Measurements from ENCODE around the gene NHSL2. TPM values are rescaled to one million over a fixed set of nuclear protein-coding genes. Genes with fewer than 3 reads are reported as not detected.

Gene NHSL2
- total RNA-seq, 2 experiments from 2014 or later, result 0.58 to 0.88 TPM

- no peak for TF ChIP-seq CTCF (IDR thresholded peaks at IDR 0.05)
- Mint-ChIP-seq H3K36me3 (ENCODE audit: low read depth) (no peaks in the 10 kb centered on the region), H3K4me1 (ENCODE audit: low read depth) (no peaks in the 10 kb centered on the region), H3K27me3 (peaks cover 1% of the 10 kb centered on the region), H3K9me3 (no peaks in the 10 kb centered on the region), H3K4me3 (no peak overlapping the region), H3K27ac (no peak overlapping the region)
- POLR2A ChIA-PET, result no interaction called here
- intact Hi-C loops (cut with micrococcal nuclease), result no loop called here
- CTCF ChIA-PET, result no interaction called here
- ATAC-seq (no peak), DNase-seq (no peak)
These were observed 31.1 kb downstream of the NHSL2 start for GRCh38 chrX:71941776-71942175.

- no peaks in the 10 kb centered on the region for H3K4me1 Mint-ChIP-seq (ENCODE audit: low read depth)
- no peaks in the 10 kb centered on the region for H3K9me3 Mint-ChIP-seq
- CTCF ChIA-PET, result no interaction called here
- H3K36me3 Mint-ChIP-seq (ENCODE audit: low read depth), result no peaks in the 10 kb centered on the region
- no peak overlapping the region for H3K27ac Mint-ChIP-seq
- no peak for DNase-seq
- peaks cover 1% of the 10 kb centered on the region for H3K27me3 Mint-ChIP-seq
- intact Hi-C loops (cut with micrococcal nuclease), result no loop called here
- no peak for ATAC-seq
- no peak for TF ChIP-seq CTCF (IDR thresholded peaks at IDR 0.05)
- no peak overlapping the region for H3K4me3 Mint-ChIP-seq
- POLR2A ChIA-PET, result no interaction called here
These were observed 33.7 kb downstream of the NHSL2 start for GRCh38 chrX:71944369-71944768.

- POLR2A ChIA-PET, result no interaction called here
- Mint-ChIP-seq H3K27ac (no peak overlapping the region), H3K27me3 (peaks cover 1% of the 10 kb centered on the region), H3K4me1 (ENCODE audit: low read depth) (no peaks in the 10 kb centered on the region), H3K36me3 (ENCODE audit: low read depth) (no peaks in the 10 kb centered on the region), H3K9me3 (no peaks in the 10 kb centered on the region), H3K4me3 (no peak overlapping the region)
- DNase-seq (no peak), ATAC-seq (no peak)
- no peak for TF ChIP-seq CTCF (IDR thresholded peaks at IDR 0.05)
- intact Hi-C loops (cut with micrococcal nuclease), result no loop called here
- CTCF ChIA-PET, result no interaction called here
These were observed 34.7 kb downstream of the NHSL2 start for GRCh38 chrX:71945237-71945805.

- TF ChIP-seq CTCF (IDR thresholded peaks at IDR 0.05), result no peak
- POLR2A ChIA-PET, result no interaction called here
These were observed 38.7 kb downstream of the NHSL2 start for GRCh38 chrX:71949363-71949762.

GRCh38 chrX:71949844-71950445, 39.3 kb downstream of the NHSL2 start:
- Mint-ChIP-seq H3K27me3 (peaks cover 1% of the 10 kb centered on the region), H3K4me3 (no peak overlapping the region), H3K27ac (no peak overlapping the region), H3K9me3 (no peaks in the 10 kb centered on the region), H3K36me3 (ENCODE audit: low read depth) (no peaks in the 10 kb centered on the region), H3K4me1 (ENCODE audit: low read depth) (no peaks in the 10 kb centered on the region)
- ChIA-PET POLR2A (no interaction called here), CTCF (no interaction called here)
- DNase-seq (no peak), ATAC-seq (no peak)
- intact Hi-C loops (cut with micrococcal nuclease), result no loop called here
- no peak for TF ChIP-seq CTCF (IDR thresholded peaks at IDR 0.05)

More at GRCh38 chrX:71949363-71949762, 38.7 kb downstream of the NHSL2 start:
- Mint-ChIP-seq H3K9me3 (no peaks in the 10 kb centered on the region), H3K36me3 (ENCODE audit: low read depth) (no peaks in the 10 kb centered on the region), H3K27me3 (peaks cover 1% of the 10 kb centered on the region), H3K27ac (no peak overlapping the region), H3K4me1 (ENCODE audit: low read depth) (no peaks in the 10 kb centered on the region), H3K4me3 (no peak overlapping the region)
- ATAC-seq (no peak), DNase-seq (no peak)
- CTCF ChIA-PET, result no interaction called here
- intact Hi-C loops (cut with micrococcal nuclease), result no loop called here
